Urinary bladder (tissue), 4 donors: ENCODE data around the gene UEVLD. TPM values are rescaled to one million over a fixed set of nuclear protein-coding genes. Genes with fewer than 3 reads are reported as not detected.

Experiments used
- DNase-seq: peaks from one replicate; pipeline ENCODE4 v3.0.0-alpha.2; 2015; ENCODE audit errors: extremely low spot score
- H3K27ac ChIP-seq: one replicate; pipeline ENCODE4 v1.5.1; 2013; ENCODE audit warnings: low read depth, mild to moderate bottlenecking, moderate library complexity
- H3K36me3 ChIP-seq: one replicate; pipeline ENCODE4 v1.6.1; 2013; ENCODE audit warnings: mild to moderate bottlenecking, moderate library complexity; ENCODE audit not compliant: insufficient read depth
- H3K4me1 ChIP-seq: one replicate; pipeline ENCODE4 v1.6.1; 2013; ENCODE audit warnings: mild to moderate bottlenecking, moderate library complexity; ENCODE audit not compliant: insufficient read depth
- H3K4me3 ChIP-seq: one replicate; pipeline ENCODE4 v1.5.1; 2013; ENCODE audit warnings: low read depth, low read length
- WGBS: extraction: QIAGEN DNeasy Blood & Tissue Kit; methylation state at CpG from one replicate; pipeline ENCODE4 v1.1.7; 2013; 5-methylcytosine and 5-hydroxymethylcytosine counted together
- polyA plus RNA-seq: library from polyadenylated mRNA; stranded (reverse); fragments of 200-250 nt; gene quantifications from one replicate; pipeline ENCODE4 v1.2.3, GENCODE V29; 2013
- total RNA-seq: library from RNA; depleted of rRNA; stranded (reverse); fragments of >200 nt; gene quantifications from one replicate; pipeline ENCODE4 v1.2.3, GENCODE V29; 2014
- donor health status: healthy with polysubstance abuse.
- donor health status: healthy.

The UEVLD gene
- total and polyA plus RNA-seq, 2 donors, result 15.2 to 37.6 TPM

DNA sequence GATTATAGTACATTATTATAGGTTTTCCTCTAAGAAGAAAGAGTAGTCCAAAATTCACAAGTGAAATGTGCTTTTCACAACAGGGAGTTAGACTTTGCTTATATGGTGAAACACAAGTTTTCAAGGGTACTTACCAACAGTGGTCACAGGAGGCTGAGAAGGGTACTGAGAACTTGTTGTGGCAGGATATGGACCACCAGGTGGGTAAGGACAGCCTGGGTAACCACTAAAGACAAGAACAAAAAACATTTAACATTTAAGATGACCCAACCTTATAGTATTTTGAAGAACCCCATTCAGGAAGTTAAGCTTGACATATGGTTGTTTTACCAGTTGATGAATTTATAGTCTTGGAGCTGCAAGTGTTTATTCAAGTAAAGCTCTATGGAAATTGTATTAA lies 86.2 kb downstream of the UEVLD start:
- no peak for DNase-seq
- Histone ChIP-seq H3K4me3 (no peak overlapping the region), H3K4me1 (no peaks in the 10 kb centered on the region), H3K36me3 (no peaks in the 10 kb centered on the region), H3K27ac (no peak overlapping the region)

DNA sequence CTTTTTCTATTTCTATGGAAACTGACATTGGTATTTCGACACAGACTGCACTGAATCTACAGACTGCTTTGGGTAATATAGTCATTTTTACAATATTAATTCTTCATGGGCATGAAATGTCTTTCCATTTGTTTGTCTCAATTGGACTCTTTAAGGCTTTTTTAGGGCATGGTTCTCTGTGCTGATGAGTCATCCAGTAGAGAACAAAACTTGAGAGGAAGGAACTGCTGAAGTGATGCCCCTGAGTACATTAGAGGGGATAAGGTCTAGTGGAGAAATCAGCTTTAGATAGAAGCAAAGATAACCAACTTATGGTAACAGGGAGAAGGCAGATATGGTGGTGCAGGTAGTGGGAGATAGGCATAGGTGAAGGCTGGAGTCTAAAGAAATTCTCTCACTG lies 86.9 kb downstream of the UEVLD start:
- H3K27ac ChIP-seq, result no peak overlapping the region
- no peak overlapping the region for H3K4me3 ChIP-seq
- H3K4me1 ChIP-seq, result no peaks in the 10 kb centered on the region
- WGBS, result 99% methylated on average over 1 of the region's 1 CpG
- no peaks in the 10 kb centered on the region for H3K36me3 ChIP-seq
- no peak for DNase-seq

DNA sequence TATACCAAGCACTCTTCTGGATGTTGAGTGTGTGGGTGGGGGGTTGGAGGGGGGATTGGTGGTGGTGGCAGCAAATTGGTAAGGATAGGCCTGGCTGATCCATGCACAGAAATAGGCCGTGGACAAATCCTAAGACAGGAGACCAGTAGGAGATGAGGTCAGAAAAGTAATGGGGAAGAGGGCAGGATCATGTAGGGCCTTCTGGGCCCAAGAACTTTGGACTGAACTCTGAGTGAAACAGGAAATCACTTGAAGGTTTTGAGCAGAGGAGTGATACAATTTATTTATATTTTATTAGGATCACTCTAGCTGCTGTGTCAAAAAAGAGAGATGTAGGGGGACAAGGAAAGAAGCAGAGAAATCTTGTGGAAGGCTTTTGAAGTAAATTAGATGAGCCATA lies 90.5 kb downstream of the UEVLD start:
- WGBS, result 98% methylated on average over 1 of the region's 1 CpG
- no peaks in the 10 kb centered on the region for H3K4me1 ChIP-seq

DNA sequence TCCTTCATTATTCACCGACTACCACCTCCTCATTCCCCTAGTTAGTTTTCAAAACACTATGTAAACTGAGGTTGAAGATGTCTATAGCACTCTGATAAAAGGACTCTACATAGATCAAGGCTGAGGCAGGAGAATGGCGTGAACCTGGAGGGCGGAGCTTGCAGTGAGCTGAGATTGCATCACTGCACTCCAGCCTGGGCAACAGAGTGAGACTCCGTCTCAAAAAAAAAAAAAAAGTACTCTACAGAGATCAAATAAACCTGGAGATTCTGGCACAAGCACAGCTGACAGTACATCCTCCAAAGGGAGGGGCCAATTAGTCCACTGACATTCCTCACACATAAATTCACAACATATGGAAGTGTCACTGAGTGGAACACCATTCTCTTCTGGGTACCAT lies 92.8 kb downstream of the UEVLD start:
- H3K36me3 ChIP-seq, result peaks cover 2% of the 10 kb centered on the region
- H3K4me1 ChIP-seq, result no peaks in the 10 kb centered on the region
- H3K27ac ChIP-seq, result no peak overlapping the region
- WGBS, result 84% methylated on average over 4 of the region's 4 CpGs
- DNase-seq, result no peak
- no peak overlapping the region for H3K4me3 ChIP-seq

More for the DNA sequence above, 90.5 kb downstream of the UEVLD start:
- H3K4me3 ChIP-seq, result no peak overlapping the region
- H3K36me3 ChIP-seq, result peaks cover 2% of the 10 kb centered on the region
- no peak for DNase-seq
- no peak overlapping the region for H3K27ac ChIP-seq

DNA sequence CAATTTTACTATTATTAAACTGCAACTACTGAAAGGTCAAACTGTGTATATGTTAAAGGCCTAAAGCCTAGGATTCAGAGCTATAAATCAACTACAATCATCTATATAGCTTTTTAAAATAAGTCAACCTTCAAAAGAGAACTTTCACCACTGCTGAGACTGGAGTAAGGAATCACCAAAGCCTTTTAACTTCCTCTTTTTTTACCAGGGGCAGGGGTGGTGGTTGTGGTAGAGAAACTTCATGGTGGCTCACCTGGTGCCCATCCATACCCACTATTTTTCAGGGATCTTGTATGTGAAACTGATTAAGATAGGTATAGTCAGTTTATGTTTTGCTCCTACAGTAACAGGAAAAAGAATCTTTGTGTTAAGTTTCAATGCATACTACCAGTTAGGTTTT lies 93.3 kb downstream of the UEVLD start:
- H3K4me3 ChIP-seq, result no peak overlapping the region
- H3K27ac ChIP-seq, result no peak overlapping the region
- no peak for DNase-seq
- peaks cover 2% of the 10 kb centered on the region for H3K36me3 ChIP-seq
- H3K4me1 ChIP-seq, result no peaks in the 10 kb centered on the region

DNA sequence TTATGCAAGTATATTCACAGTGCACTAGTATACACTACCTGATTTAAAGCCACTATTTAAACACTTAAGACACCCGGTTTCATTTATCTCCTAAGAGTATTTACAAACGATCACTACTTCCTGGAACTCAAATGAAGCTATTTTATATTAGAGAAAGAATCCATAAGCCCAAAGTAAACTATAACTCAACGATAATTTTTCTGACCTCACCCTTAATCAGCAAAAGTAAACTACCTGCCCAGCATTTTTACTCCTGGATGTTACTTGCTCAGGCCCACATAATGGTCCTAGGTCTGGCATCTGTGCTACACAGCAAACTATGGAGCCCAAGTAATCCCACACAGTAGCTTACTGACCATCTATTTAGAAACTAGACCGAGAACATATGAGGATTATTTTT lies 95.2 kb downstream of the UEVLD start:
- DNase-seq, result no peak
- Histone ChIP-seq H3K27ac (no peak overlapping the region), H3K36me3 (peaks cover 2% of the 10 kb centered on the region), H3K4me3 (no peak overlapping the region), H3K4me1 (no peaks in the 10 kb centered on the region)
- 73% methylated on average over 4 of the region's 4 CpGs for WGBS

DNA sequence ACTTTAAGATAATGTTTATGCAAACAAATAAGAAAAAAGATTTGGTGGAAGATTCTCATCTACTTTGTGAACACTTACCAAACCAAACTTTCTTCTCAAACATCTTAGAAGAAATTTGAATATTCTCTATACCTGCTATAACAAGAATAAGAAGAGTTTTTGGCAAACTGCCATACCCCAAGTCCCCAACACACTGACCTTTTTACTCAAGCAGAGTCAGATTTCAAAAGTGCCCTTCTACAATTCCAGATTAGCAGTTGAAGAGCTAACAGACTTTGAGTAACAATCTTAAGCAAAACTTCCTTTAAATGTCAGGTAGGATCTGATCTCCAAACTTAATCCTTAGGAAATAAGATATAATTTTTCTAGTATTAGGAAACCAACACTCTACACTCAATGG lies 95.6 kb downstream of the UEVLD start:
- H3K4me1 ChIP-seq, result no peaks in the 10 kb centered on the region
- H3K4me3 ChIP-seq, result no peak overlapping the region
- no peak overlapping the region for H3K27ac ChIP-seq
- H3K36me3 ChIP-seq, result peaks cover 2% of the 10 kb centered on the region
- DNase-seq, result no peak

DNA sequence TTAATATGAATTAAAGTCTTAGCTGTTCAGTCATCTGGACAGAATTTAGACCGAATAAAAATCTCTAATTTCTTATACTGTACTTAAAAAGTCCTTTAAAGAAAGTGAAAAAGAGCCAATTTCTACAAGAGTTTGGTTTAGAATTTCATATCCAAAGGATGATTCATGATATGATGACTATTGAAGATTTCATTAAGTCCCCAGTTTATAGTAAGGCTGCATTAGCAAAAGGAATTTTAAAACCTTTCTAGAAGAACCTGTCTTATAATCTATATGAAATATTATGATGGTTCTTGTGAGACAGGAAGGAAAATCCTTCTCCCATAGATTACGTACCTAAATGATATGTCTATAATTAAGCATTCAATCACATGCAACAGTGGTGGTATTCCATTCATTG lies 96.6 kb downstream of the UEVLD start:
- no peak overlapping the region for H3K4me3 ChIP-seq
- H3K27ac ChIP-seq, result no peak overlapping the region
- WGBS, result 88% methylated on average over 2 of the region's 2 CpGs
- peaks cover 2% of the 10 kb centered on the region for H3K36me3 ChIP-seq
- no peak for DNase-seq
- H3K4me1 ChIP-seq, result no peaks in the 10 kb centered on the region

DNA sequence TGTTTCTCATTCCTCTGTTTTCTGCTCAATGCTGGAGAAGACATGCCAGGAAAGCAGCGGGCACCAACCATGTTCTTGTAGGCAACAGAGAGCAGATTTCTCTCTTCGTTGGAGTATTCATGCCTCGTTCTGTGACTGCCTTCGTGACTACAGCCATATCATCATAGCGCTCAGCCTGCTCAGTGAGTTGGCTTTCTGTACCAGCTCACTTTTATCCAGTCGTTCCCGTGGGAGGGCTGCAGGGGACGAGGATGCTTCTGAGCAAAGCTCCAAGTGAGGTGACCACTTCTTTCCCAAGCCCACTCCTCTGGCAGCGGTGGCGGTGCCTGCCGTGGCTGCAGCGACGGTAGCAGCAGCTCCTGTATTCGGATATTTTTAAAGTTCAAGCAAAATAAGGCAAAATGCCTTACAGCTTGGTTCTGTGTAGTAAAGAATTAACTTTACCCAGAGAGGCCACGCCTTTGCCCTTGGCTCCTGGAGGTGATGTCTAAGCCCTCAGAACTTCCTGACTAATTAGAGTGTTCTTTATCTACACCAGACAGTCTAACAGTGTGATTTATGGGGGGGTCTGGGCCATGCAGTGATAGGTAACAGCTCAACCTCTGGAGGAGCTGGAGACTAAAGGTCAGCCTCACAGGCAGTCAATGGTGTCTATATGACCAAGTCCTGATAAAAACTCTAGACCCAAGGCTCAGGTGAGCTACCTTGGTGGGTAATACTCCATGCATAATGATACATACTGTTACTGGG lies 97.6 kb downstream of the UEVLD start:
- H3K36me3 ChIP-seq, result peaks cover 2% of the 10 kb centered on the region
- 92% methylated on average over 15 of the region's 15 CpGs for WGBS
- H3K4me3 ChIP-seq, result no peak overlapping the region
- no peak for DNase-seq
- no peaks in the 10 kb centered on the region for H3K4me1 ChIP-seq
- H3K27ac ChIP-seq, result no peak overlapping the region

DNA sequence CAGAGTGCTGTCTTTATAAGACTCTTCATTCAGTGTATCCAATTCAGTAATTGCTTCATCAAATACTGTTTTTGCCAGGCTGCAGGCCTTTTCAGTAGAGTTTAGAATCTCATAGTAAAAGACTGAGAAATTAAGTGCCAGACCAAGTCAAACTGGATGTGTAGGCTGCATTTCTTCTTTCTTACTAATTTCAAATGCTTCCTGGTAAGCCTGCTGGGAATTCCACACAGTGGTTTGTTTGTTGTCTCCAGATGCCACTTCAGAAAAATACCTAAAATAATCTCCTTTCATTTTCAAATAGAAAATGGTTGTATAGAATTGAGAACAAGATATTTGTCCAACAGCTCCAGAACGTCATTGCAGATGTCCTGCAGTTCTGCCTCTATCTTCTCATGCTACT lies 98.2 kb downstream of the UEVLD start:
- no peaks in the 10 kb centered on the region for H3K4me1 ChIP-seq
- H3K4me3 ChIP-seq, result no peak overlapping the region
- 81% methylated on average over 1 of the region's 1 CpG for WGBS
- H3K27ac ChIP-seq, result no peak overlapping the region
- H3K36me3 ChIP-seq, result peaks cover under 1% of the 10 kb centered on the region
- no peak for DNase-seq

DNA sequence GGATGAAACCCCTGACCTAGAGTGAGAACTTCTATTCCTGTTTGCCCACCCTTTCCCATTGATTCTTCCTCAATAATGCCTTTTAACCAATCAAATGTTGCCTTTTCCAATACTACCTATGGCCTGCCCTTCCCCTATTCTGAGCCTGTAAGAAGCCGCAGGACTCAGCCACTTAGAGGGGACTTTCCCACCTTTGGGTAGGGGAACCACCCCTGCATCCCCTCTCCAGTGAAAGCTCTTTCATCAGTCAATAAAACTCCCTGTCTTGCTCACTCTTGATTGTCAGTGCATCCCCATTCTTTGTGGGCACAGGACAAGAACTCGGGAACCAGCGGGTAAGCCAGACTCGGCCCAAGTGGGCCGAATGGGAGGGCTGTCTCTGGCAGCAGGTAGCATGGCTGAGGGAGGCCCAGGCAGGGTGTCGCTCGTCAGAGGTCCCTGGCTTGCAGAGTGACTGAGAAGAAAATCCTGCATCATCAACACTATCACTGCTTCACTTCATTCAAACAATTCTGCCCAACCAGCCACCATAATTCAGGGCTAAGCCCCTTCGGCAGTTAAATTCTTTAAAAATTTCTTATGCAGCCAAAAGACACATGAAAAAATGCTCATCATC lies 102.5 kb downstream of the UEVLD start:
- Histone ChIP-seq H3K4me3 (no peak overlapping the region), H3K36me3 (peaks cover 7% of the 10 kb centered on the region), H3K4me1 (no peaks in the 10 kb centered on the region), H3K27ac (no peak overlapping the region)
- DNase-seq, result no peak
- 95% methylated on average over 8 of the region's 8 CpGs for WGBS

Other genes with a start within 250 kb of the UEVLD start
- gene LDHA, start 194.2 kb downstream of the UEVLD start, total RNA-seq, result 163 TPM
- gene LDHA, start 194.2 kb downstream of the UEVLD start, polyA plus RNA-seq, result 542 TPM
- not detected for gene LDHC, start 176.4 kb downstream of the UEVLD start, total RNA-seq
- not detected for gene LDHC, start 176.4 kb downstream of the UEVLD start, polyA plus RNA-seq
- gene LDHAL6A, start 132.9 kb downstream of the UEVLD start, total RNA-seq, result not detected
- gene LDHAL6A, start 132.9 kb downstream of the UEVLD start, polyA plus RNA-seq, result not detected
- gene TSG101, start 61.8 kb downstream of the UEVLD start, total RNA-seq, result 46.2 TPM
- 58.6 TPM for gene TSG101, start 61.8 kb downstream of the UEVLD start, polyA plus RNA-seq
- gene MISFA, start 11.1 kb upstream of the UEVLD start, total RNA-seq, result 2.6 TPM
- gene MISFA, start 11.1 kb upstream of the UEVLD start, polyA plus RNA-seq, result 1.0 TPM
- gene SPTY2D1, start 45.6 kb upstream of the UEVLD start, total RNA-seq, result 27.1 TPM
- gene SPTY2D1, start 45.6 kb upstream of the UEVLD start, polyA plus RNA-seq, result 8.9 TPM
- 2.7 TPM for gene TMEM86A, start 110.0 kb upstream of the UEVLD start, total RNA-seq
- 4.5 TPM for gene TMEM86A, start 110.0 kb upstream of the UEVLD start, polyA plus RNA-seq
- gene IGSF22, start 137.5 kb upstream of the UEVLD start, total RNA-seq, result 0.21 TPM
- 0.32 TPM for gene IGSF22, start 137.5 kb upstream of the UEVLD start, polyA plus RNA-seq
- gene PTPN5, start 203.1 kb upstream of the UEVLD start, total RNA-seq, result 0.21 TPM
- 1.3 TPM for gene PTPN5, start 203.1 kb upstream of the UEVLD start, polyA plus RNA-seq